ENCODE measurements around the gene ARHGEF1. TPM values are rescaled to one million over a fixed set of nuclear protein-coding genes. Genes with fewer than 3 reads are reported as not detected.

Gene ARHGEF1
- total RNA-seq, 1 donor from 2014 or later: 392 TPM

DNA sequence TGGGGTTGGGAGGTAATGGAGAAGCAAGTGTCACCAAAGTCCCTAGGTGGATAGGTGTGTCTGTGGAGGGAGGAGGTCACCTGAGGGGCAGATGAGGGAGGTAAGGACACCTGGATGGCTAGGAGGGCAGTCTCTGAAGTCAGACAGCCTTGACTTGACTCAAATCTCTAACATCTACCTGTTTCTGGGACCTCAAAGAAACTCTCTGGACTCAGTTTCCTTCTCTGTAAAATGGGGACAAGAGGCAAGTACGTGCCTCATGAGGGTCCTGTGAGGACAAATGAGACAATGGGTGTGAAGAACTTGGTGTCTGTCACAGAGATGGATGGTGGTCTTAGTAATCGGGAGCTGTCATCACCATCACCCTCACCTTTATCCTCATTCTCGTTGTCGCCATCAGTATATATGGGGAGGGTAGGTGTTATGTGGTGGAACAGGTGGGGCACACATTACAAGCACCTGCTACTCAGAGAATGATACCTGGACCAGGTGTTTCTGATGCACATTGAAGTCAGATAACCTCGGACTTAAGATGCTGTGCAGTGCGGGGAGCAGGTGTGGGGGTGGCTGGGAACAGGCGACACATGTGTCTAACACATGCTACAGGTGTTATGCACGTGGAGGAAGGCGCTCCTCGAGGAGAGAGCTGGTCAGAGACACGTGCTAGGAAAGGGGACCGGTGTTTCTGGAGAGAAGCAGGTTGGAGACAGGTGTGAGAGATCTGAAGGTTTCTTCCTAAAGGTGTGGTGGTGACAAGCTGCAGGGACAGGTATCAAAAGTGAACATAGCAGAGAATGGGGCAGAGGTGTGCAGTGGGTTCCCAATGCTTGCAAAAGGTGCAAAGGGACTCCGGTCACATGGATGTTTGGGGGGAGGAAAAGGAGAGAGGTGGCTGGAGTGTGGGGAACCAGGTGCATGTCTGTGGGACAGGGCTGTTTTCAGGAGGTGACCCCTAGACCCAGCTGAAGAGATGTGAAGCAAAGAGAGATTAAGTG is 41.5 kb downstream of the ARHGEF1 start:
- intact Hi-C loops (cut with micrococcal nuclease): no loop called here
- H3K4me1 Mint-ChIP-seq (ENCODE audit: low read depth): peaks cover 15% of the 10 kb centered on the region
- peaks cover 5% of the 10 kb centered on the region for H3K27me3 Mint-ChIP-seq (ENCODE audit: insufficient read depth)
- no peak overlapping the region for H3K27ac Mint-ChIP-seq
- no peak for DNase-seq (ENCODE audit: low spot score)
- no peak overlapping the region for H3K4me3 Mint-ChIP-seq
- H3K9me3 Mint-ChIP-seq: no peaks in the 10 kb centered on the region
- peaks cover 10% of the 10 kb centered on the region for H3K36me3 Mint-ChIP-seq (ENCODE audit: low read depth)

DNA sequence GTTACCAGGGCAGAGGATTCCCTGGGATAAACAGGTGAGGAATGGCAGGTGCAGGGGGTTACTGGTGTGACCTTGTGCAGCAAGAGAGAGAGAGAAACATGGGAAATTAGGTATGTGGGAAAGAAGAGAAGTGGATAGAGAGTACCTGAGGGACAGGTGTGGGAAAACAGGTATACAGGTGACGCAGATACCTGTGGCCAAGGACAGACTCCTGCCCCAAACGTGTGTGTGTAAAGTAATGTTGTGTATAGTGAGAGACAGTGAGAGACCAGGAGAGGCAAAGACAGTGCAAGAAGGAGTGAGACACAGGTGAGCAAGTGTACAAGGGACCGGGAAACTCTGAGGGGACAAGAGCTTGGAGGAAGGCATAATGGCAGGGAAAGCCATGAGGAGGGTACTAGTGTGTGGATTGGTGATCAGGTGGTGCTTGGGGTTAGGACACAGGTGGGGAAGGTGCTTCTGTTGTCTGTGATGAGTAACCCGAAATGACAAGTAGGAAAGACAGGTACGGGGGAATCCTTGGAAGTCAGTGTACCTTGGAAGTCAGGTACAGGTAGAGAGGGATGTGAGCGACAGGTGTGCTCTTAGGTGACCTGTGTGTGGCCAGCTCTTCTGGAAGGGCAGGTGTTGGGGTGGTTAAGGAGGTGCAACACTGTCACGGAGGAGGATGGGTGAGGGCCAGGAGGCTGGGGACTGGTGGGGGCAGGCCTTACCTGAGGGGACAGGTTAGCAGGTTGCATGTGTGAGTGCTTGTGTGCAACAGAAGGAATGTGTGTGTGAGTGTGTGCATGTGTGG is 42.4 kb downstream of the ARHGEF1 start:
- H3K4me3 Mint-ChIP-seq: no peak overlapping the region
- DNase-seq (ENCODE audit: low spot score): no peak
- H3K27ac Mint-ChIP-seq: no peak overlapping the region
- H3K36me3 Mint-ChIP-seq (ENCODE audit: low read depth): peaks cover 10% of the 10 kb centered on the region
- H3K4me1 Mint-ChIP-seq (ENCODE audit: low read depth): peaks cover 23% of the 10 kb centered on the region
- H3K27me3 Mint-ChIP-seq (ENCODE audit: insufficient read depth): peaks cover 5% of the 10 kb centered on the region
- no peaks in the 10 kb centered on the region for H3K9me3 Mint-ChIP-seq
- intact Hi-C loops (cut with micrococcal nuclease): no loop called here

DNA sequence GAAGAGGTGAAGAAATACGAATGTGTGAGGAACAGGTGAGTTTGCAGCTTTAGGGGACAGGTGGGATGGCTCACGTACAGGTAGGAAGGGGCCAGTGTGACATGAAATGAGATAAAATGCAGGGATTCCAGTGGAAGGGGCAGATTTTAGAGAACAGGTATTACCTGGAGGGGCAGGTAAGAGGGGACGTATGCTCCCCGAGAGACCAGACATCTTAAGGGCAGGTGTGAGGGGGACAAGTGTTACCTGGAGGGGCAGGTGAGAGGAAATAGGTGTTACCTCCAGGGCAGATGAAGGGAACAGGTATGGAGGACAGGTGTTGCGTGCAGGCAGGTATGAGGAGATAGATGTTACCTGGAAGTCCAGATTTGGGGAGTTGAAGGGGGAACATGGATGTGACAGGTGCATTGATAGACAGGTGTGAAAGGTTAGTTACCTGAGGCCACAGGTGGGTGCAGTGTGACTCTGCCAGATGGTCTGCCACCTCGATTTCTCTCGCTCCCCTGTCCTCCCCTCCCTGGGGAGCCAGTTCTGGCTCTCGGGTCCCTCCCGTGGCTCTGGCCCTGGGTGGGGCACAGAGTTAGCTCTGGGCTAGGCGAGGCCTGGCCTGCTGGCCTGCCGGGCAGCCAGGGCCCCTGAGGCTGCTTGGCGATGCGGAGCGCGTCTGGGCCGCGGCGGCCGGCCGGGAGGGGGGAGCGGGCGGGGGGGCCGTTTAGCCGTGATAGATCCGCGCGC is 43.2 kb downstream of the ARHGEF1 start:
- peaks cover 5% of the 10 kb centered on the region for H3K27me3 Mint-ChIP-seq (ENCODE audit: insufficient read depth)
- peaks cover 27% of the 10 kb centered on the region for H3K4me1 Mint-ChIP-seq (ENCODE audit: low read depth)
- intact Hi-C loops (cut with micrococcal nuclease): no loop called here
- H3K4me3 Mint-ChIP-seq: no peak overlapping the region
- H3K36me3 Mint-ChIP-seq (ENCODE audit: low read depth): peaks cover 10% of the 10 kb centered on the region
- DNase-seq (ENCODE audit: low spot score): no peak
- no peak overlapping the region for H3K27ac Mint-ChIP-seq
- no peaks in the 10 kb centered on the region for H3K9me3 Mint-ChIP-seq

DNA sequence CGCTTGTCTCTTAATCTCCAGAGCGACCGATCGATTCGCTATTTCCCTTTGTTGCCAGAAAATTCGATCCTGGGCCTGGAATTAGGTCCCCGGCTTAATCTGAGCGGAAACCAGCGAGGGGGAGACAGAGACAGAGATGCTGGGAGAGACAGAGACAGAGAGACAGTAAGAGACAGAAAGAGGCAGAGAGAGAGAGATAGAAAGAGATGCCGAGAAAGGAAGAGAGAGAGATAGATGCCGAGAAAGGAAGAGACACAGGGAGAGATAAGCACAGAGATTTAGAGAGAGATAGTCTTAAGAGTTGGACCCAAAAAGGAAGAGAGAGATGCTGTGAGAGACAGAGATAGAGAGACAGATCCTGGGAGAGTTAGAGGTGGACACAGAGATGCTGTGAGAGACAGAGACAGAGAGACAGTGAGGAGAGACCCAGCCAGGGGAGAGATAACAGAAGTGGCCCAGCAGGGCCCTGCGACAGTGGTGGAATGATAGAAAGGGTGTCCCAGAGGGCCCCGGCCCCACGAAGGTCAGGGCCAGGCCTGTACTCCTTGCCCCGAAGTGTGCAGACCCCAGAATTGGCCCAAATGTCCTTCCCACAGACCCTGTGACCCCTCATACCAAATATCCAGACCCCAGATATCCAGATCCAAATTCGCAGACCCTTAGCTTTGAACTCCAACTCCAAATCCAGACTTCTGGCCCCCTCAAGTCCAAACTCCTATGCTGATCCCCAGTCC is 43.9 kb downstream of the ARHGEF1 start:
- peaks cover 4% of the 10 kb centered on the region for H3K27me3 Mint-ChIP-seq (ENCODE audit: insufficient read depth)
- H3K27ac Mint-ChIP-seq: no peak overlapping the region
- peaks cover 27% of the 10 kb centered on the region for H3K4me1 Mint-ChIP-seq (ENCODE audit: low read depth)
- no peak overlapping the region for H3K4me3 Mint-ChIP-seq
- H3K36me3 Mint-ChIP-seq (ENCODE audit: low read depth): peaks cover 7% of the 10 kb centered on the region
- no peak for DNase-seq (ENCODE audit: low spot score)
- no peaks in the 10 kb centered on the region for H3K9me3 Mint-ChIP-seq
- intact Hi-C loops (cut with micrococcal nuclease): no loop called here

DNA sequence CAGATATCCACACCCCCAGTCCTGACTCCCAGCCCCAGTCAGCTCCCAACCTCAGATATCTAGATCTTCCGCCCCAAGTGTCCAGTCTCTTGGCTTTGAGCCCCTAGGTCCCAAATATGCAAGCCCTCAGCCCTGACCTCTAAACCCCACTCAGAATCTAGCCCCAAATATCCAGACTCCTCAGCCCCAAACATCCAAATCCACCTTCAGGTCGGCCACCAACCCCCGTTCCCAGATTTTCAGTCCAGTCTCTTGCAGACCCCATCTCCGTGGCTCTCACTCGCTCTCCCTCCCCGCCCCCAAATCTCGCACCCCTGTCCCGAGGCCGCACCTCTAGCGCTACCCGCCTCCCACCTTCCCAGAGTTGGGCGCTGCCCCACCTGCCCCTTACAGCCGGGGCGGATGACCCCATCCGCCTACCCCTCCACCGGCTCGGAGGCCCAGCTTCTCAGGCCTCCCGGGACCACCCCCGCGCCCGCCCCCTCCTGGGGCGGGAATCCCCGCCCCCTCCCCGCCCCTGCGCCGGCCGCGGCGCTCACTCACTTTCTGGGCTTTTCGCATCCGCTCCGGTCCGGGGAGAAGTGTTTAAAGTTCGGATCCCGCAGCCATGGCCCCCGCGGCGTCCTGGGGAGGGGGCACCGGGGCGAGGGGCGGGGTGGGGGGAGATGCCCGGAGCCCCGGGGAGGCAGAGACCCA is 44.7 kb downstream of the ARHGEF1 start:
- H3K36me3 Mint-ChIP-seq (ENCODE audit: low read depth): peaks cover 4% of the 10 kb centered on the region
- no peak for DNase-seq (ENCODE audit: low spot score)
- intact Hi-C loops (cut with micrococcal nuclease): loop anchor here (2.0 kb wide), 1 partner anchor 13 kb away; no protein-coding TSS in a partner anchor
- H3K27ac Mint-ChIP-seq: no peak overlapping the region
- no peaks in the 10 kb centered on the region for H3K9me3 Mint-ChIP-seq
- peaks cover 1% of the 10 kb centered on the region for H3K27me3 Mint-ChIP-seq (ENCODE audit: insufficient read depth)
- peak overlapping the region; percentile 84 for H3K4me3 Mint-ChIP-seq
- H3K4me1 Mint-ChIP-seq (ENCODE audit: low read depth): peaks cover 27% of the 10 kb centered on the region

DNA sequence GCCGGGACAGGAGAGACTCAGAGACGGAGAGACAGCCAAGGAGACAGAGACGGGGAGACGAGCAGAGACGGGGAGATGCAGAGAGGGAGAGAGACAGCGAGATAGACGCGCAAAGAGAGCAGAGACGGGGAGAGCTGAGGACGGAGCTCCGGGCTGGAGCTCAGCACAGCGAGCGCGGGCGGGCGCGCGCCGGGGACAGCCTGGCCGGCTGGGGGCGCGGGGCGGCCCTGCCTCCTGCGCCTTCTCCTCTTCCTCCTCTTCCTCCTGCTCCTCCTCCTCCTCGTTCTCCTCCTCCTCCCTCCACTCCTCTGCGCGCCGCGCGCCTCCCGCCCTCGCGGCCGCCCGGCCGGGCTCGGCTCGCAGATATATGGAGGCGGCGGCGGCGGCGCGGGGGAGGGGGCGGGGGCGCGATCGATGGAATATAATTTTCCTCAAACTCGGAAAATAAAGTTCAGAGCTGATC is 45.3 kb downstream of the ARHGEF1 start, which contains the start of gene ERFL:
Gene ERFL (minus strand): TSS at position 229 of the 463 bp plus-strand sequence. CDS start 15,530 bp downstream, outside the sequence.
- peaks cover 2% of the 10 kb centered on the region for H3K36me3 Mint-ChIP-seq (ENCODE audit: low read depth)
- DNase-seq (ENCODE audit: low spot score): no peak
- H3K4me3 Mint-ChIP-seq: peak within 1 kb of the TSS; percentile 88
- peak within 1 kb of the TSS; percentile 88 for H3K27ac Mint-ChIP-seq
- intact Hi-C loops (cut with micrococcal nuclease): loop anchor here (2.0 kb wide), 1 partner anchor 13 kb away; no protein-coding TSS in a partner anchor
- peaks cover 24% of the 10 kb centered on the region for H3K4me1 Mint-ChIP-seq (ENCODE audit: low read depth)
- peaks cover 4% of the 10 kb centered on the region for H3K27me3 Mint-ChIP-seq (ENCODE audit: insufficient read depth)
- H3K9me3 Mint-ChIP-seq: no peaks in the 10 kb centered on the region

DNA sequence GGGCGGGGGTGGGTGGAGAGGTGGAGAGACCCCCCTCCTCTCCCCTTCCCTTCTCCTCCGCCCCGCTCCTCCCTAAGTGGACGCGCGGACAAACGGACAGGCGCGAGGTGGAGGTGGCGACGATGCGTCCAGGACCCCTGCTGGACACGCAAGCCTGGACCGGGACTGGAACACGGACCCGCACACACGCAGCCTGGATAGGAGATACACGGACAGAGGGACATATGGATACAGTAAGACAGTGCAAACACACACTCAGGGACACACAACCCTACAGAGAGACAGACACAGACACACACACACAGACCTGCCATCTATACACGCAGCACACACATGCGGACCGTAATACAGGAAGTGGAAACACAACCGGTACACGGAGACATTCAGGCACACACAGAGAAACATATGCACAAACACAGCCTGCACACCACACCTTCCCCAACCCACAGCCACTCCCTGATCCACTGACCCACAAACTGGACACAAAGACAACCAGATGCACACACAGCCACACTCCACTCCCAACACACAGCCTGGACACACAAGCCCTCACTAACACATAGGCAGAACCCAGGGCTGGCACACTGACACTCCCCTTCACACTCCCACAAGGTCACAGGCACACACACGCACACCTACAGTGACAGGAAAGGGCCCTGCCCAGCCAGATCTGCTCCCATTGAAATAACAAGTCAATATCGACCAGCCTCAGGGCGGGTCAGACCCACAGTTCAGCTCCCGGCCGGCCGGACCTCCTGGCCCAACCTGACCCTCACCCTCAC is 46.0 kb downstream of the ARHGEF1 start:
- peak overlapping the region; percentile 88 for H3K4me3 Mint-ChIP-seq
- no peaks in the 10 kb centered on the region for H3K36me3 Mint-ChIP-seq (ENCODE audit: low read depth)
- H3K27me3 Mint-ChIP-seq (ENCODE audit: insufficient read depth): peaks cover 11% of the 10 kb centered on the region
- H3K27ac Mint-ChIP-seq: peak overlapping the region; percentile 88
- DNase-seq (ENCODE audit: low spot score): no peak
- no peaks in the 10 kb centered on the region for H3K9me3 Mint-ChIP-seq
- intact Hi-C loops (cut with micrococcal nuclease): loop anchor here (1.0 to 2.0 kb wide), 3 partner anchors 14 to 42 kb away; no protein-coding TSS in a partner anchor
- H3K4me1 Mint-ChIP-seq (ENCODE audit: low read depth): peaks cover 27% of the 10 kb centered on the region

DNA sequence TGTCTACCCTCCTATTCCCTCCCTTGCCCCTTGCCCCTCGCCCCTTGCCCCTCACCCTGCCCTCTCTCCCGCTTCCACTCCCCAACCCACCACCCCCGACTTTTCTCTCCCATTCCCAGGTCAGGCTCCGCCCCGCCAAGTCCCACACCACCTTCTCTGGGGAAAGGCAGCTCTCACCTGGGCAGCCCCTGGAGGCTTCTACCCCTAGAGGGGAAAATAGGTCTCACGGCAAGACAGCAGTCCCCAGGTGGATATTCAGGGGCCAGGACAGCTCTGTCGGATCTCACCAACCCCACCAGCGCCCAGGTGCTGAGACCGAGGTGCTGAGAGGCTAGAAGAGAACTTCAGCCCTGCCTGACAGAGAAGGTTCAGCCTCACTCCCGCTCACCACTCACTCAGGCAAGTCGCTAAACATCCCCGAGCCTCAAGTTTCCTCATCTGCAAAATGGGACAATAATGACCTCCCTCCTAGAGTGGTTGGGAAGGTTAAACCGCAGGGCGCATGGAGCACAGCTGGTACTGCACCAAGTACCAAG is 46.6 kb downstream of the ARHGEF1 start:
- H3K27ac Mint-ChIP-seq: peak overlapping the region; percentile 88
- H3K9me3 Mint-ChIP-seq: no peaks in the 10 kb centered on the region
- H3K4me1 Mint-ChIP-seq (ENCODE audit: low read depth): peaks cover 31% of the 10 kb centered on the region
- peak overlapping the region; percentile 88 for H3K4me3 Mint-ChIP-seq
- intact Hi-C loops (cut with micrococcal nuclease): loop anchor here (1.0 to 2.0 kb wide), 3 partner anchors 15 to 42 kb away; no protein-coding TSS in a partner anchor
- H3K36me3 Mint-ChIP-seq (ENCODE audit: low read depth): no peaks in the 10 kb centered on the region
- H3K27me3 Mint-ChIP-seq (ENCODE audit: insufficient read depth): peaks cover 11% of the 10 kb centered on the region
- no peak for DNase-seq (ENCODE audit: low spot score)

DNA sequence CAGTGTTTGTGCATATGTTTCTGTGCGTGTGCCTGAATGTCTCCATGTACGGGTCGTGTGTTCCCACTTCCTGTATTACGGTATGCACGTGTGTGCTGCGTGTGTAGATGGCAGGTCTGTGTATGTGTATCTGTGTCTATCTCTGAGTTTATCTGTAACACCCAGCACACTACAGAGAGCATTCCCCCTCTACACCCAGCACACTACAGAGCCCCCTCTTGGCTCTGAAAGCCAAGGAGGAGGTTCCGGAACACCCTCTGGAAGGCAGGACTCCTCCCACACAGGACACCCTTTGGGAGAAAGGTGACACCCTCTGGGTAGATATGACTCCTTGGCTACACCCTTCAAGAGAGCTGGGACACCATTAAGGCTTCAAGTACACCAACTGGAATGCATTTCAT is 47.3 kb downstream of the ARHGEF1 start:
- DNase-seq (ENCODE audit: low spot score): no peak
- Mint-ChIP-seq H3K4me3 (peak overlapping the region; percentile 64), H3K27me3 (ENCODE audit: insufficient read depth) (peaks cover 18% of the 10 kb centered on the region), H3K9me3 (no peaks in the 10 kb centered on the region), H3K4me1 (ENCODE audit: low read depth) (peaks cover 38% of the 10 kb centered on the region), H3K27ac (peak overlapping the region; percentile 57), H3K36me3 (ENCODE audit: low read depth) (no peaks in the 10 kb centered on the region)
- intact Hi-C loops (cut with micrococcal nuclease): no loop called here

DNA sequence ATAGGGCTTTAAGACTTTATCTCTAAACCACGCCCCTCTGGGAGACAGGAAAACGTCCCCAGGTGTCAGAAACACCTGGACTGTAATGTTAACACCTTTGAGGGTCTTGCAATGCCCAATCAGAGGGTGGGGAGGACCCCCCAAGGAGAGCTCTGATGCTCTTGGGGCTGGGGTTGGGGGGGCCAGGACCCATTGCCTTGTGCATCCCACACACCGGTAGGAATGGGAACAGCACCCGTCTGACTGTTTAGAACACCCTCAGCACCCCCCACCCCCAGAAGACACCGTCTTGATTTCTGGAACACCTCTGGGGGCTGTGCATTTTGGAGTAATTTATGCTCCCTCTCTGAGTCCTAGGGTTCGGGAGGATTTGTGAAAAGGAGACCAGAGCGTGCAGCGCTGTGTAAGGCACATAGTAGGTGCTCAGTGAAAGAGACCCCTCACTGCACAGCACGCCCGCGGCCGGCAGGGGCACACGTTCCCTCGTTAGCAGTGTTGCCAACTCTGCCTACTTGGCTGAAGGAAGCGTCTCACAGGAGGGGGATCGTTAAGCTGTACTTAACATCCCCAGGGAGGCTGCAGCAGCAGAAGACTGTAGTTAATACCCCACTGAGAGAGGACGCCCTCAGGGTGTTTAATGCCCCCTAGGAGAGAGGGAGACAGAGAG is 48.1 kb downstream of the ARHGEF1 start:
- Mint-ChIP-seq H3K9me3 (no peaks in the 10 kb centered on the region), H3K36me3 (ENCODE audit: low read depth) (no peaks in the 10 kb centered on the region), H3K27ac (no peak overlapping the region), H3K4me3 (no peak overlapping the region), H3K27me3 (ENCODE audit: insufficient read depth) (peaks cover 18% of the 10 kb centered on the region), H3K4me1 (ENCODE audit: low read depth) (peaks cover 41% of the 10 kb centered on the region)
- DNase-seq (ENCODE audit: low spot score): no peak
- intact Hi-C loops (cut with micrococcal nuclease): no loop called here

Data from activated T-helper 1 cell treated with anti-CD3 and anti-CD28 coated beads, Interleukin-12 subunit alpha, Interleukin-12 subunit beta, Interleukin-2, Interleukin-4 antibody, amounts not matched to agents 30 ng/mL and 10 ng/mL and 1 ng/mL, durations not matched to agents 14 hours and 24 hours and 36 hours (primary cell).